NCI-H526 treated with DMSO at 0.1 percent for 48 hours (cell line): Measurements from ENCODE around the gene TOP3B.

ENCODE experiments used
- DNase-seq: peaks from one replicate; lab custom pipeline; 2025; lab: John Stamatoyannopoulos, UW

TOP3B gene

GRCh38 chr22:21980547-21980946 is 2.0 kb downstream of the TOP3B start:
- no peak for DNase-seq

DNA sequence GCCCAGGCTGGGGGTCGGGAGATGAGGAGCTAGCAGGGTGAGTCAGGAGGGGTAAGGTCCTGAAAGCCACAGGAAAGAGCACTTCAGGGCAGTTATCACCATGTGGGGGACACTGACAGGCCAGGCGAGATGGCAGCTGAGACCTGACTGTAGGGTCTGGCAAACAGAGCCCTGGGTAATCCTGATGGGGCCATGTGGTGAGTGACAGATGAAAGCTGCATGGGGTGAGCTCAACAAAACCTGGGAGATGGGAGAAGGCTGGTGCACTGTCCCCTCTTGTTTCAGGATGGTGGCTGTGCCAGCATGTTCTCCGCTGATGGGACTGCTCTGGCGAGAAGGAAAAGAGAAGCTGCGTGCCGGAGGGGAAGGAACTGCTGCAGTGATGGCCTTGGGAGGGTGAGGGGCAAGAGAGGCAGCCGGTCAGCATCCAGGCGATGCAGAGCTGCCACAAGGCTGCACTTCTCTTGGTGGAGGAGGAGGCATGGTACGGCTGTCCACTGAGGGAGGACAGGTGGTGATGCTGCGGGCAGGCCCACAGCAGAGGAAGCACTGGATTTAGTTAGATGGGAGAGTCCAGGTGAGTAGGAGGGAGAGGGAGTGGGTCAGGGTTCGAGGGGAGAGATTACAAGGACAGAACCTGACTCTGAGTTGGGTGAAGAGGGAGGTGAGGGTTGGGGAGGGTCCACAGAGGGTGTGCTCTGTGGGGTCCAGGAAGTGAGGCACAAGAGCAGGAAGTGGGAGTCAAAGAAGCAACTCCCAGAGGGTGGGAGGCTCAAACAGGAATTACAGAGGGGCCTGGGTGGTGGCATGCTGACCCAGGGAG is 3.8 kb downstream of the TOP3B start:
- no peak for DNase-seq

GRCh38 chr22:21977814-21978213 is 4.8 kb downstream of the TOP3B start:
- DNase-seq: no peak

- no peak for DNase-seq
Observed at GRCh38 chr22:21975854-21976345, 6.7 kb downstream of the TOP3B start.

- no peak for DNase-seq
Observed at GRCh38 chr22:21975273-21975672, 7.3 kb downstream of the TOP3B start.

- no peak for DNase-seq
Observed at GRCh38 chr22:21974058-21974649, 8.4 kb downstream of the TOP3B start.

DNA sequence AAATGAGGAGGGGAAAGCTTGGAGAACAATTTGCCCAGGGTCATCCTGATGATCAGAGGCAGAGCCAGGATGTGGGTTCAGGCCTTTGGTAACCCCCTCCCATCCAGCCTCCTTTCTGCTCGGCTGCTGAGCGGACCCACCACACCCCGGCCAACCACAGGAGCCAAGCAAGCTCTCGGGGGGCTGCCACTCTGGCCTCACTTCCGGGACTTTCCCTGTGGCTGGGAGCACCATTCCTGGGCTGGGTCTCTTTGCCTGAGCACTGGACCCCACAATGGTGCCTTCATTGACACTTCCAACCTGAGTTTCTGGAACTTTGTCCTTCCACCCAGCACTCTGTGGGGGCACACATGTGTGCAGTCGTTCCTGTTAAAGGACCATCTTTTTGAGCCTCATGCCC is 9.8 kb downstream of the TOP3B start:
- no peak for DNase-seq

DNA sequence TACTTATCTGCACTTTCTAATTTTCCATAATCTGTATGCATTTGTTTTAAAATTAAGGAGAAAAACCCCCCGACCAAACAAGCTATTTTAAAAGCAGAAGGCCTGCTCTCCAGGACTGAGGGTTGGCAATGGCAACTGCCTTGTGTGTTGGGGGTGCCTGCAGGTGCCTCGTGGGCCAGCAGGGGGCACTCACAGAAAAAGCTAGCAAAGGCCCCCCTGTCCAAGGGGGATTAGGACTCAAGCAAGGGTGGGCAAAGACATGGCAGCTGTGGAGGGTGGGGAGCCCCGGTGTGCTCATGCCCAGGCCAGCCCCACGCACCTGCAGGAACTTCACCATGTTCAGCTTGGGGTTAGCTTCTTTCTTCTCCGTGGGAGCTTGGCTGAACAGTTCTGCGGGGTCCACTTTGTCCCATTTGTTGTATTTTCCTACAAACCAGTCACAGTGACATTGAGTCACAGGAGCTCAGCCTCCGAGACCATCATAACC is 10.3 kb downstream of the TOP3B start:
- no peak for DNase-seq

GRCh38 chr22:21971858-21972275 is 10.7 kb downstream of the TOP3B start:
- no peak for DNase-seq

DNA sequence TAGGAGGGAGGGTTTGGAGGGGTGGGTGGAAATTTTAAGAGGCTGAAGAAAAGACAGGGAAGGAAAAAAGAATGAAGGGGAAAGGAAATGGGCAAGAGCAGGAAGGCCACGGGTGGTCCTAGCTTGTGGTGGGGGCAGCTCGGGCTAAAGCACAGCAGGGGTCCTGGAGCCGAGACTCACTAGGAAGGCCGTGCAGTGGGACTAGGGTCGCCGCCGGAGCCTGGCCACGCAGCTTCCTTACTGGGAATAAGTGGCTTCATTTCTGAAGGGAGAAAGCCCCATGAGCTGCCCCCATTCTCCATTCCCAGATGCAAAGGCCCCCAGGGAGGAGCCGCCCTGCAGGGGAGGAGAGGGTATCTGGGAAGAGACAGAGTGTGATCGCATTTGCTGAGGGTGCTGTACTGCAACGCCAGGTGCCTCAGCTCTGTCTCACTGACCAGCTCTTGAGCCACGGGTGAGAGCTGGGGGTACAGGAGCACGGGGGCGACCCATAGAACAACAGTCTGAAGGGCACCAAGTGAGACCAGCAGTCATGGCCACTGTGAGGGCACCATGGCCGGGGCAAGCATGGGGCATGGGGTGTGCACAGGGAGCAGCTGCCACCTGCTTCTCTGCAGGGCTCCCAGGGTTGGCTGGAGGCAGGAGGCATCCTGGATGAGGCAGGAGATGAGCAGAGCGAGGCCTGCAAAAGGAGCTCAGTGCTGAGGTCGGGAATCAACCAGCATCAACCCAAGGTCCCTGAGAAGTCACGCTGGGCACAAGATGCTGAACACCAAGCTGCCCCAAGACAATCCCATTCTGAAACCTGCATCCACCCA is 11.6 kb downstream of the TOP3B start:
- DNase-seq: no peak

GRCh38 chr22:21970037-21970799 is 12.4 kb downstream of the TOP3B start:
- no peak for DNase-seq

GRCh38 chr22:21968452-21969129 is 14.0 kb downstream of the TOP3B start:
- DNase-seq: no peak

DNA sequence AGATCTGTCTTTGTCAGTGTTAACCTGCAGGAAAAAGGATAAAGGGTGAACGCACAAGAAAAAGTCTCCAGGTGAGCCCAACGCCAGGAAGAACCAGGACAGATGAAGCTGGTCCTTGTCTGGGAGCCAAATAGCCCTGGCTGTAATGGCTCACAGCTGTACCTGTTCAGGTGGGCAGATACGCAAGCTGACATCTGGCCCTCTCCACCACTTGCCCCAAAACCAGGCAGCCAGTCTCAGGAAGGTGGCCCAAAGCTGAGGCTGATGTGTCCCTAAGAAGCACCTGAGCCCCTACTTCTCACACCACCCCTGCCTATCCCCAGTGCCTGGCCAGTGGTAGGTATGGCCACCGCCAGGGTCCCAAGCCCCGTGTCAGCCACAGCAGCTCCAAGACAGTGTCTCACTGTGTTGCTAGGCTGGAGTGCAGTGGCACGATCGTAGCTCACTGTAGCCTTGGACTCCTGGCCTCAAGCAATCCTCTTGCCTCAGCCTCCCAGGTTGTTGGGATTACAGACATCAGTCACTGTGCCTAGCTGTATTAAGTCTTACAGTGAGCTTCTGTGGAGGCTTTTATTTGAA is 14.8 kb downstream of the TOP3B start:
- DNase-seq: no peak

DNA sequence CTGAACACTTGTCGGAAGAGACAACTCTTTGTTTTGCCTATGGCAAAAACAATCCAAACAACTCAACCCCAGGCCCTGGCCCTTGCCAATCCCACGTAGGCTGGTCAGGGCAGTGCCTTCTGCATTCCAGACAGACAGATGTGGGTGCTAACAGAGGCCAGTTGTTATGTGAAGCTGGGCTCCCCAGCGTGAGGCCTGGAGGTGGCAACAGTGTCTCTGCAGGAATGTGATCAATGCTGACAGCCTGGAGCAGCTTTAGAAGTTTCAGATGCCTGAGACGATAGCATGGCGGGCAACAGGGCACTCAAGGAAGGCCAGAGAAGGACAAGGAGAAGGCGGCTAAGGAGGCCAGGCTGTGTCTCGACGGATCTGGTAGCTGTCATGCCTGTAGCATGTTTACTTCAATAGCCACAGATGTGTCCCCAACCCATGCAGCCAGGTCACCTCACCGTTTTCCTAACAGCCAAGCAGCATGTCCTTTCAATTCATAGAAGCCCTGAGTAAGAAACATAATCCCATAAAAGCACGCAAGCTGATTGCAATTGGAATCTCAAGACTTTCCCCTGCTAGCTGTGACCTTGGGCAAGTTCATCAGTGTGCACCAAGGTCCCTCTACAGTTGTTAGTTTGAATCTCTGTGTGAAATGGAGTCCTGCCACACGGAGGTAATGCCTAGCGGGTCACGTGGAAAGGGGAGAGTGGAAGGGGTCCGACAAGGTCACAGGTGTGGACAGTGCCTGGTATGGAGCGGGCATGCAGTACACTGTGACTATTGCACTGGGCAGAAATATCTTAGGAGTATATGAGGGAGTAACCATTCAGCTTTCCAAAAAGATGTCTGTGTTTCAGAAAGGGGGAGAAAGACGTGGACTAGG is 15.7 kb downstream of the TOP3B start:
- DNase-seq: no peak

- DNase-seq: no peak
Observed at GRCh38 chr22:21965762-21966288, 16.8 kb downstream of the TOP3B start.

GRCh38 chr22:21964918-21965484 is 17.6 kb downstream of the TOP3B start:
- DNase-seq: no peak

DNA sequence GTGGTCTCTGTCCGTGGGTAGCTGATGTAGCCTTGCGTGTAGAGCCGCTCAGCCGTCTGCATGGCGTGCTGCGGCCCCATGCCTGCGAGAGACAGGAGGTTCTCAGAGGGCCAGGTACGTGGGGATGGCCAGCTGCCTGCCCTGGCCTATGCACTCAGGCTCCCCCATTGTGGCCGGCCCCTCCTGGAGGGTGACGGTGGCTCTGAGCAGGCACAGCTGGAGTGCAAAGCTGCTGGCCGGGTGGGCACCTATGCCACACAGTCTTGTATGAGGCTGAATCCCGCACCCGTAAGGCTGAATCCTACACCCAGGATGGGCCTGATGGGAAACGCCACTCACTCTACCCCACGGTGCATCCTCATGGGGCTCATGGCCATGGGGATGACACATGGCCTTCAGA is 18.4 kb downstream of the TOP3B start:
- DNase-seq: no peak

DNA sequence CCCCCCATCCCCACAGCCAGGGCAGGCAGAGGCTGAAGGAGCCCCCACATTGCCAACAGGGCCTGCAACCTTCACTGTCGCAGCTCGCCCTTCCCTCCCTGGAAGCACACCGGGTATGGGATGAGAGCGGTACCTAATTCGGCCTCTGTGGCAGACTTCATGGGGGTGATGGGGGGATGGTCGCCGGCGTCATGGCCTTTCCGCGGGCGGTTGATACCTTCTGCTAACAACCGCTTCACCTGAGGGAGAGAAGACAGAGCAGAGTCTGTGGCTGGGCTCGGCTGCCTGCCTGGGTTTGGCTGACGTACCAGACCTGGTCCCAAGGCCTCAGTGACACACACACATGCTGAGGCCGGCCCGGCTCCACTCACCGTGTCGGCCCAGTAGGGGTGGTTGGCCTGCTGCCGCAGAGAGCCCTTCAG is 18.8 kb downstream of the TOP3B start:
- no peak for DNase-seq

DNA sequence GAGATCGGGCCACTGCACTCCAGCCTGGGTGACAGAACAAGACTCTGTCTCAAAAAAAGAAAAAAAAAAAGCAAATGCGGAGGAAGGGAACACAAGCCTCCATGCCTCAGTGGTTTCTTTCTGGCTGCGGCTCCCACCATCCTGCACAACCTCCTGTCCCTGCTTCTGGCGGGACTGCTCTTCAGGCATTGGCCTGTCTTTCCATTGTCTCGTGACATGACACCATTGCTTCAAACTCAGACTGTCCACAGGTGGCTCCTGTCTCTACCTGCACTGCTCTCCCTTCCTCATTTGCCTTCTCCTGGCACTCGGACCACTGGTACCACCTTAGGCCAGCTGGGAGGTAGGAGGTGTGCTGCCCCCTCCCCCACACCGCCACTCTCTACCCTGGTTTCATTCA is 19.3 kb downstream of the TOP3B start:
- DNase-seq: no peak
